Activated CD8-positive, alpha-beta memory T cell treated with anti-CD3 and anti-CD28 coated beads, Interleukin-2, amount 10 ng/mL, durations not matched to agents 7 days and 5 days (primary cell): ENCODE measurements around the gene CCDC110. TPM values are rescaled to one million over a fixed set of nuclear protein-coding genes. Genes with fewer than 3 reads are reported as not detected.

Experiments used
- ATAC-seq: fragments of 150-1000 bp; cut with Tn5 transposase; one replicate; pipeline ENCODE4 v1.10.0; 2021; ENCODE audit warnings: moderate library complexity
- CTCF ChIA-PET: fragments of 350-600 bp; sonication (Branson Sonifier 250); formaldehyde crosslinking; loops from one replicate; lab custom pipeline; 2021; ENCODE audit warnings: antibody characterized with exemption; lab: Charles Lee
- DNase-seq: peaks from one replicate; pipeline ENCODE4 v3.0.0-alpha.2; 2020
- H3K27ac Mint-ChIP-seq: one replicate; pipeline ENCODE4 v1.8.0; 2021; ENCODE audit warnings: mild to moderate bottlenecking, mixed read lengths
- H3K27me3 Mint-ChIP-seq: one replicate; pipeline ENCODE4 v1.8.0; 2021; ENCODE audit warnings: mixed read lengths
- H3K36me3 Mint-ChIP-seq: one replicate; pipeline ENCODE4 v1.8.0; 2021; ENCODE audit warnings: mild to moderate bottlenecking, mixed read lengths
- H3K4me1 Mint-ChIP-seq: one replicate; pipeline ENCODE4 v1.8.0; 2021; ENCODE audit warnings: mixed read lengths
- H3K4me3 Mint-ChIP-seq: one replicate; pipeline ENCODE4 v1.8.0; 2021; ENCODE audit warnings: mild to moderate bottlenecking, moderate library complexity, mixed read lengths
- H3K9me3 Mint-ChIP-seq: one replicate; pipeline ENCODE4 v1.8.0; 2022; ENCODE audit warnings: low read depth, mixed read lengths
- total RNA-seq, 2 experiments: library from RNA; stranded (reverse); gene quantifications; one replicate each; pipeline ENCODE4 v1.2.3, GENCODE V29; 2021

Gene CCDC110
- total RNA-seq, 2 experiments from 2014 or later, result not detected

DNA sequence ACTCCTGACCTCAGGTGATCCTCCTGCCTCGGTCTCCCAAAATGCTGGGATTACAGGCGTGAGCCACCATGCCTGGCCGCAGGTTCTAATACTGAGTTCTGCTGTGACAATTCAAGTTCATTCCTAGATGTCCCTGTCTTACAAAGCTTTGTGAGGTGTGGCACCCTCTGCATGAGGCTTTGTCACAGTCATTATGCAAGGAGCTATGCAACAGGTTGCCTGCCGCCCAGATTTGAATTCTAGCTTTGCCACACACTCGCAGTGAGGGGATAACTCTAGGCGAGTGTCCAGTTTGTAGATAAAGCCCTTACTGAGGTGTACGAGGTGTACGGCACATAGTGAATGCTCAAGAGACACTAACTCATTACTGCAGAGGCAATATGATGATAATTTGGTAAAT is 3.5 kb downstream of the CCDC110 start:
- CTCF ChIA-PET, result no interaction called here
- H3K36me3 Mint-ChIP-seq, result no peaks in the 10 kb centered on the region
- DNase-seq (no peak), ATAC-seq (no peak)
- H3K27me3 Mint-ChIP-seq, result peaks cover 58% of the 10 kb centered on the region
- H3K9me3 Mint-ChIP-seq, result no peaks in the 10 kb centered on the region
- peaks cover 8% of the 10 kb centered on the region for H3K4me1 Mint-ChIP-seq
- H3K27ac Mint-ChIP-seq, result no peak overlapping the region
- no peak overlapping the region for H3K4me3 Mint-ChIP-seq

DNA sequence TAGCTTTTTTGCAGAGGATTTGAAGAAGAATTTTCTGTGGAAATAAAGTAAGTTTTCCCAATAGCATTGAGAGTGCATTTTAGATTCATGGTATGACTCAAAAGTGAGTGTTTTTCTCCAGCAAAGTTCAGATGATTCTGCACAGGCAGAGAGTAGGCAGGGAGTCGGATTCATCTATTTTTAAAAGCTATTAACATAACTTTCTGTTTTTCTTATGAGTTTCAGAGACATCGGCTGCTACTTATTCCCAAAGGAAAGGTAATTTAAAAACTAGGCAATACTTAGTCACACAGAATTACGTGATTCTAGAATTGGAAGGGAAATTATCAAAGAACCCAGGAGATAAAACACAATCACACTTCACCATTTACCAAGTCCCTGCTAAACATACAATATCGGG is 4.4 kb downstream of the CCDC110 start:
- no peak overlapping the region for H3K27ac Mint-ChIP-seq
- DNase-seq, result no peak
- H3K4me1 Mint-ChIP-seq, result peaks cover 8% of the 10 kb centered on the region
- H3K27me3 Mint-ChIP-seq, result peaks cover 59% of the 10 kb centered on the region
- no peak overlapping the region for H3K4me3 Mint-ChIP-seq
- CTCF ChIA-PET, result no interaction called here
- H3K36me3 Mint-ChIP-seq, result no peaks in the 10 kb centered on the region
- no peak for ATAC-seq
- no peaks in the 10 kb centered on the region for H3K9me3 Mint-ChIP-seq

DNA sequence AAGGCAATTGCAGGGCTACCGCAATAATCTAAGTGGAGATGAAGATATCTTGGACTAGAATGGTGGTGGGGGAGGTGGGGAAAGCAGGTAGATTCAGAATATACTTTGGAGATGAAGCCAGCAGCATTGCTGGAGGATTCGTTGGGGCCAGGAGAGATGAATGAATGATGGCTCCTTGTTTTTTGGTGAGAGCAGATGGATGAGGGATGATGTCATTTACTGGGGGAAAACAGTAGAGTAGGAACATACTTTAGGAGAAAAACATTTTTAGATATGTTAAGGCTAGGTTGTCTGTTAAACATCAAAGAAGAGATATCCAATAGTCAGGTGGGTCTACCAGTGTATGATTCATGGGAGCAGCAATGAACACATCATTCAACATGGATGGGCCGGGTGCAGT is 5.8 kb downstream of the CCDC110 start:
- Mint-ChIP-seq H3K27me3 (peaks cover 58% of the 10 kb centered on the region), H3K9me3 (no peaks in the 10 kb centered on the region), H3K36me3 (no peaks in the 10 kb centered on the region), H3K4me1 (peaks cover 4% of the 10 kb centered on the region), H3K27ac (no peak overlapping the region), H3K4me3 (no peak overlapping the region)
- no peak for ATAC-seq
- CTCF ChIA-PET, result no interaction called here
- DNase-seq, result no peak

DNA sequence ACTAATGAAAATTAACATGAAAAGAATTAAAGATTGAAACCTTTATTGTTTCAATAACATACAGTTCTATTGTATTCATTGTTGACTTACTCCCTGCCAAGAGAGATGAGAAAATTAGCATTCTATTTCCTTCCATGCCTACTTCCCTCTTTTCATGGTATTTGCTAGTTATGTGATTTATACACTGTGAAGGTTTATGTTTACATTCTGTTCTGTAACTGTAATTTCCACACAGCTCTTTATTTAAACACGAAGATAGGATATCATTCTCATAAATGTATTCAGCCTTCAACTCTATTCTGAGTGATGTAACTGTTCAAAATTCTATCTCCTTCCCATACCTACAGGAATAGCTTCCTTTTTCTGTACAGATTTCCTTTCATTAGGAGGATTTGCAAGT is 6.6 kb downstream of the CCDC110 start:
- Mint-ChIP-seq H3K4me3 (no peak overlapping the region), H3K27ac (no peak overlapping the region), H3K4me1 (no peaks in the 10 kb centered on the region), H3K36me3 (no peaks in the 10 kb centered on the region), H3K27me3 (peaks cover 60% of the 10 kb centered on the region), H3K9me3 (no peaks in the 10 kb centered on the region)
- ATAC-seq (no peak), DNase-seq (no peak)
- CTCF ChIA-PET, result no interaction called here

DNA sequence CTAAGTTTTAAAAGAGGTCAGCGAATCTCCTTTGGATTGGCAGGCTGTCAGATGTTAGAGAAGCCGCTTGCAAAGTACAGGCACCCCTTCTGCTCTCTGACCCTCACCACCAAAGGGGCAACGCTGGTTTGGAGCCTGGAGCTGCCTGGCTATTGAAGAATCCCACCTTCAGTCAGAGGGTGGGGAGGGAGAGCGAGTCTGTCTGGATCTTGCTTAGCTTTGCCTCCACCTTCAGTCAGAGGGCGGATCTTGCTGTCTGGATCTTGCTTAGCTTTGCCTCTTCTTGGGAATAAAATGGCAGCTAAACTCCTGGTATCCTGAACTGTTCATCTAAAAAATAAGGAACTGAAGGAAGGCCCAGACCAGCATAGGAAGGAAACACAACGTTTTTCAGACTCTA is 7.3 kb downstream of the CCDC110 start:
- Mint-ChIP-seq H3K4me1 (no peaks in the 10 kb centered on the region), H3K4me3 (no peak overlapping the region), H3K9me3 (no peaks in the 10 kb centered on the region), H3K27me3 (peaks cover 59% of the 10 kb centered on the region), H3K27ac (no peak overlapping the region), H3K36me3 (no peaks in the 10 kb centered on the region)
- ATAC-seq (no peak), DNase-seq (no peak)
- CTCF ChIA-PET, result no interaction called here

DNA sequence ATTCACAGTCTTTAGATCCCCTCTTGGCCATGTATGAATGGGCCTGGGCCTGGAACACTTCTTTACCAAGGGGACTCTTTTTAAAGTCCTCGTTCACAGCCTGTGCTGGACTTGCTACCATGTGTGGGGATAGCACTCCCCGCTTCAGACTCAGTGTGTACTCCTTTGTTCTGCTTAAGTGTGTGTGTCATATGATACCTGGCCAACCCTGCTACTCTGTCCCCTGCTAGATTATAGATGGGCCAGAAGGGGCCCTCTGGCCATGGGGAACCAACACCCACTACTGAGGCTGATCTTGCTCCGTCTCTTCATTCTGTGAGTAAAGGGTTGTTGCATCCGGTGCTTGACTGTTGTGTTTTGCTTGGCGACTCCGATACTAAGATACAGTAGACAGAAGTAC is 8.0 kb downstream of the CCDC110 start:
- Mint-ChIP-seq H3K4me3 (no peak overlapping the region), H3K9me3 (no peaks in the 10 kb centered on the region), H3K27ac (no peak overlapping the region), H3K36me3 (no peaks in the 10 kb centered on the region), H3K27me3 (peaks cover 57% of the 10 kb centered on the region), H3K4me1 (peaks cover 2% of the 10 kb centered on the region)
- DNase-seq, result no peak
- CTCF ChIA-PET, result no interaction called here
- no peak for ATAC-seq

DNA sequence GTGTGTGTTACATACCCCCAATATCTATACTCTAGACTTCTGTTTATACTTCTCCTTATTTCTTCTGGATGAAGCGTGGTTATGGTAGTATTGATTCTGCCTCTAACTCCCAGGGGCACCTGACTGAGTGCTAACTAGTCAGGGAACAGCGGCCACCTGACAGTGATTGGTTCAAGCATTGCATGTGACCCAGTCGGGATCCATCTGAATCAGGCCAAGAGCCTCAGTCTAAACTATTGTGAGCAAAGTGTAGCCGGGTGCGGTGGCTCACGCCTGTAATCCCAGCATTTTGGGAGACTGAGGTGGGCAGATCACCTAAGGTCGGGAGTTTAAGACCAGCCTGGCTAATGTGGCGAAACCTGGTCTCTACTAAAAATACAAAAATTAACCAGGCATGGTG is 10.0 kb downstream of the CCDC110 start:
- no peaks in the 10 kb centered on the region for H3K9me3 Mint-ChIP-seq
- no peak overlapping the region for H3K27ac Mint-ChIP-seq
- DNase-seq, result no peak
- H3K4me1 Mint-ChIP-seq, result peaks cover 2% of the 10 kb centered on the region
- peaks cover 44% of the 10 kb centered on the region for H3K27me3 Mint-ChIP-seq
- no peak for ATAC-seq
- H3K36me3 Mint-ChIP-seq, result no peaks in the 10 kb centered on the region
- H3K4me3 Mint-ChIP-seq, result no peak overlapping the region
- CTCF ChIA-PET, result no interaction called here

DNA sequence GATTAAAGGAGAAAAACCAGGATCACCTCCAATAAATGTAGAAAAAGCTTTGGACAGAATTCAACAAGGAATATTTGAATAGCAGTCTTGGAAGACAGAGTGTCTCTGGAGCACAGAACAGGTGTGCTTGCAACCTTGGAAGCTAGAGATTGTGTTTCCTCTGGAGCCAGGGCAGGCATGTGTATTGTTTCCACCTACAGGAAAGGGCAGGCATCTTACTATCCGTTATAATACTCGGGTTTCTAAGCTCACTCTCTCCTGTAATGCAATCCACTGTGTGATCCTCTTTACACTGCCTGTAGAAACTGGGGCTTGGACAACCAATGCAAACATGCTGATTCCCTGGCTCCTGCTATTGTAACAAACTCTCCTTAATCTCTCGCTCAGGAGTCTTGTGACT is 14.4 kb downstream of the CCDC110 start:
- Mint-ChIP-seq H3K27me3 (peaks cover 30% of the 10 kb centered on the region), H3K9me3 (no peaks in the 10 kb centered on the region), H3K4me1 (peaks cover 2% of the 10 kb centered on the region), H3K36me3 (no peaks in the 10 kb centered on the region), H3K4me3 (no peak overlapping the region), H3K27ac (no peak overlapping the region)
- no peak for ATAC-seq
- DNase-seq, result no peak
- CTCF ChIA-PET, result no interaction called here

DNA sequence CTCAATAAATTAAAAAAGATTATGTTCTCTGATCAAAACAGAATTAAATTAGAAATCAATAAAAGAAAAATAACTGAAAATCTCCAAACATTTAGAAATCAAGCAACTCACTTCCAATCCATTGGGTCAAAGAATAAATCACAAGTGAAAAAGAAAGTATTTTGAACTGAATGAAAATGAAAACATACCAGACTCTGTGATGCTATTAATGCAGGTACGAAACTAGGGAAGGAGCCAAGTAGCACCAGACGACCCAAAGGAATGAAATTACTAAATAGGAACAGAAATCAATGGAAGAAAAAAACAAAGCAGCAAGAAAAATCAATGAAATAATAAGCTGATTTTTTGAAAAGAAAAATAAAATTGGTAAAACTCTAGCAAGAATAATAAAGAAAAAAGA is 15.4 kb downstream of the CCDC110 start:
- Mint-ChIP-seq H3K36me3 (no peaks in the 10 kb centered on the region), H3K9me3 (no peaks in the 10 kb centered on the region), H3K4me1 (peaks cover 2% of the 10 kb centered on the region), H3K4me3 (no peak overlapping the region), H3K27me3 (peaks cover 27% of the 10 kb centered on the region), H3K27ac (no peak overlapping the region)
- ATAC-seq (no peak), DNase-seq (no peak)
- CTCF ChIA-PET, result no interaction called here

DNA sequence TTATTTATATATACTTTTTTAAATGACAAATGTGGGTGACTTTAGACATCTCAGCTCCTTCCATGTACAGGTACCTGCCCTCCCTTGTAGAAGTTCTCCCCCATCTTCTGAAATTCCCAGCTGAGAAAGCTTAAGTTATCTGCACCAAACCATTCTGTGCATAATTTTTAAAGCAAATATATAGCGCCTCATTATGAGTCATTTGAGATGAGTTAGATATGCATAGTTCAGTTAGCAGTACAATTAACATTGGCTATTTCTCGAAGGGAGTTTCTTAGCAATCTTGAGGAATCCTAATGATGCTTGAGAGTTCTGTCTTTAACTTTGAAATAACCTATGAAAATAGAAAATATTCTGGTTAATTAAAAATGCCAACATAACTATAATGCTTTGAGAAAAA is 26.3 kb downstream of the CCDC110 start:
- H3K27ac Mint-ChIP-seq, result no peak overlapping the region
- DNase-seq, result no peak
- H3K36me3 Mint-ChIP-seq, result no peaks in the 10 kb centered on the region
- peaks cover 10% of the 10 kb centered on the region for H3K27me3 Mint-ChIP-seq
- H3K9me3 Mint-ChIP-seq, result no peaks in the 10 kb centered on the region
- no peak for ATAC-seq
- H3K4me3 Mint-ChIP-seq, result no peak overlapping the region
- CTCF ChIA-PET, result no interaction called here
- no peaks in the 10 kb centered on the region for H3K4me1 Mint-ChIP-seq

DNA sequence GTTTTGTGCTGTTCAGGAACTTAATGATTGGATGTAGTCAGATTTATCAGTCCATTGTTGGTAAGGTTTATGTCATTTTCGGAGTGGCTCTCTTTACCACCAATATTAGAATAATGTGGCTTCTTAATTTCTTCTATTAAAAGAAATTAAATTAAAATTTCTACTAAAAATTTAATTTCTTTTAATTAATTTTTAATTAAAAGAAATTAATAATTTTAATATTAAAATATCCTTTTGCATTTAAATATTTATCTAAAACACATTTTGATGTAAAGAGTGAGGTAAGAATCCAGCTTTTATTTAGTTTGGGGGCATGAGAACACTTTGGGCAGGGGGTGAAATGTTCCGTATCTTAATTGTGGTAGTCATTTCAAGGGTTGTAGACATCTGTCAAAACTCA is 30.1 kb downstream of the CCDC110 start:
- no peak overlapping the region for H3K27ac Mint-ChIP-seq
- DNase-seq (no peak), ATAC-seq (no peak)
- H3K4me1 Mint-ChIP-seq, result no peaks in the 10 kb centered on the region
- H3K9me3 Mint-ChIP-seq, result no peaks in the 10 kb centered on the region
- no peaks in the 10 kb centered on the region for H3K36me3 Mint-ChIP-seq
- H3K27me3 Mint-ChIP-seq, result peaks cover 8% of the 10 kb centered on the region
- CTCF ChIA-PET, result no interaction called here
- H3K4me3 Mint-ChIP-seq, result no peak overlapping the region

DNA sequence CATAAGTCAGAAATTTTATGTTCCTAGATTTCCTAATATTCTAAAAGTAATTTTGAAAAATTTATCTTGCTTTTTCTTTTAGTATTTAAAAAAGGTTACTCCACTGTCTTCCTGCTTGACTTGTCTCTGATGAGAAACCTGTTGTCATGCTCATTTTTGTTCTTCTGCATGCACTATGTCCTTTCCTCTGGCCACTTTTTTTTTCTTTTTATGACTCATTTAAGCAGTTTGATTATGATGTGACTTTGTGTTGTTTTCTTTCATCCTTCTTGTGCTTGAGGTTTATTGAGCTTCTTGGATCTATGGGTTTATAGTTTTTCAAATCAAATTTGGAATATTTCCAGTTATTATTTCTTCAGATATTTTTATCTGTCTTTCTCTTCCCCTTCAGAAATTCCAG is 33.7 kb downstream of the CCDC110 start:
- DNase-seq, result no peak
- no peak overlapping the region for H3K4me3 Mint-ChIP-seq
- no peaks in the 10 kb centered on the region for H3K4me1 Mint-ChIP-seq
- H3K27me3 Mint-ChIP-seq, result peaks cover 10% of the 10 kb centered on the region
- no peak overlapping the region for H3K27ac Mint-ChIP-seq
- peak; percentile 36 for ATAC-seq
- CTCF ChIA-PET, result no interaction called here
- no peaks in the 10 kb centered on the region for H3K9me3 Mint-ChIP-seq
- H3K36me3 Mint-ChIP-seq, result no peaks in the 10 kb centered on the region

DNA sequence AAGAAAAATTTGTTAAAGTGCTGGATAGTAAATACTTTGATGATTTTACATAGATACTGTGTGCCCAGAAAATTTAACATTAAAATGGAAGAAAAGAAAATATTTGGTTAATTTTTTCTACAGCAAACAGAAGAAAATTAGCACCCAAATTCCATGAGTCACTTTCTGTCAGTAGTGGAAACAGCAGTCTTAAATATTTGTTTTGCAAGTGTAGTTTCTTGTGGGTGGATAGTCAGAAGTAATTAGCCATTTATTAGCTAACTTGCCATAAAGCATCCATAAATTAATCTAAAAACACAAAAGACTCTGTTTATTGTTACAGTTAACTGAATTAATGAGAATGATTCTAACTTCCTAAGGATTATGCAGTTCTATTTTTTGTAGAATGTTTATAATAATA is 36.1 kb downstream of the CCDC110 start:
- Mint-ChIP-seq H3K27me3 (peaks cover 11% of the 10 kb centered on the region), H3K4me1 (no peaks in the 10 kb centered on the region), H3K4me3 (no peak overlapping the region), H3K9me3 (no peaks in the 10 kb centered on the region), H3K36me3 (no peaks in the 10 kb centered on the region), H3K27ac (no peak overlapping the region)
- DNase-seq, result no peak
- CTCF ChIA-PET, result no interaction called here
- no peak for ATAC-seq

DNA sequence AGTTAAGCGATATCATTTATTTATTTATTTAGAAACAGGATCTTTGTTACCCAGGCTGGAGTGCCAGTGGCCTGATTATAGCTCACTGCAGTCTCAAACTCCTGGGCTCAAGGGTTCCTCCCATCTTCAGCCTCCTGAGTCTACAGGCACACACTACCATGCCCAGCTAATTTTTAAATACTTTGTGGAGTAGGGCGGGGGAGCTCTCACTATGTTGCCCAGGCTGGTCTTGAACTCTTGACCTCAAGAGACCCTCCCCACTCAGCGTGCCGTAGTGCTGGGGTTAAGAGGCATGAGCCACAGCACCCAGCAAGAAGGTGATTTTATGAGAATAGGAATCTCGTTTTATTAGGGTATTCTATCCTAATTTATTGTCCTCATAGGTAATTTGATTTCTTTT is 41.9 kb downstream of the CCDC110 start:
- Mint-ChIP-seq H3K4me3 (no peak overlapping the region), H3K4me1 (peaks cover 12% of the 10 kb centered on the region), H3K27me3 (peaks cover 8% of the 10 kb centered on the region), H3K9me3 (no peaks in the 10 kb centered on the region), H3K27ac (no peak overlapping the region), H3K36me3 (no peaks in the 10 kb centered on the region)
- CTCF ChIA-PET, result no interaction called here
- ATAC-seq (no peak), DNase-seq (no peak)
